HG03432 (cell line): ENCODE data around the gene VSIG4.
A peak's percentile ranks its signal among the peaks of the same experiment; 100 is the strongest.
"Not testable (repeated sequence)": the region's sequence is repeated elsewhere in the genome, so short reads cannot be mapped to it uniquely, and the experiment has no call there.

Source experiments
- ATAC-seq: cut with Tn5 transposase; IDR thresholded peaks from one replicate; pipeline ENCODE4 v1.9.1; 2021; ENCODE audit warnings: mild to moderate bottlenecking, moderate library complexity; ENCODE audit not compliant: unreplicated experiment

Gene VSIG4, protein sequence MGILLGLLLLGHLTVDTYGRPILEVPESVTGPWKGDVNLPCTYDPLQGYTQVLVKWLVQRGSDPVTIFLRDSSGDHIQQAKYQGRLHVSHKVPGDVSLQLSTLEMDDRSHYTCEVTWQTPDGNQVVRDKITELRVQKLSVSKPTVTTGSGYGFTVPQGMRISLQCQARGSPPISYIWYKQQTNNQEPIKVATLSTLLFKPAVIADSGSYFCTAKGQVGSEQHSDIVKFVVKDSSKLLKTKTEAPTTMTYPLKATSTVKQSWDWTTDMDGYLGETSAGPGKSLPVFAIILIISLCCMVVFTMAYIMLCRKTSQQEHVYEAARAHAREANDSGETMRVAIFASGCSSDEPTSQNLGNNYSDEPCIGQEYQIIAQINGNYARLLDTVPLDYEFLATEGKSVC

DNA sequence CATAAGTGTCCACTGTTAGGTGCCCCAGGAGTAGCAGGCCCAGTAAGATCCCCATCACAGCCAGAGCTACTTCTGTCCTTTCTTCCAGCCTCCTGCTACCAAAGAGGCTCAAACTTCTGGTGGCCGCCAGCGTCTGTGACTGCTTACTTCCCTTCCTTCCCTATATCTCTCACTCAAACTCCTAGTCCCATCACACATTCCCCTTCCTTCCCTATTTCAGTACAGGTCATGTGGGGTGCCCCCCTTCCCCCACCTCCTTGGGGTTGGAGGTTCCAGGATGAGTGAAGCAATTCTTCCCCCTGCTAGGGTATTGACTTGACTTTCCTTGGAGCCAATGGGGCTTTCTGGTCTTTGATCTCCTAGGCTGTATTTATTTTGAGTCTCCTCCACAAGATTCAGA, at the start of gene VSIG4:
VSIG4 (minus strand) TSS at position 137 of the 400 bp plus-strand sequence; CDS start at position 55, 82 bp downstream.
- no peak for ATAC-seq

DNA sequence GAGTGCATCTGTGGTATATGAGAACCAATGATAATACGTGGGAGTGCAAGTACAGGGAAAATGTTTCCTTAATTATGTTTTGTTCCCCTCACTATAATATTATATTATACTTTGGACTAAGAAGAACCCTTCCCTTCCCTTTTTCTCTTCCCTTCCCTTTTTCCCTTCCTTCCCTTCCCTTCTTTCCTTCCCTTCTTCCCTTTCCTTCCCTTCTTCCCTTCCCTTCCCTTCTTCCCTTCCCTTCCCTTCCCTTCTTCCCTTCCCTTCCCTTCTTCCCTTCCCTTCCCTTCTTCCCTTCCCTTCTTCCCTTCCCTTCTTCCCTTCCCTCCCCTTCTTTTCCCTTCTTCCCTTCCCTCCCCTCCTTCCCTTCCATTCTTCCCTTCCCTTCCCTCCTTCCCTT, 36.9 kb upstream of the VSIG4 start:
- no peak for ATAC-seq

DNA sequence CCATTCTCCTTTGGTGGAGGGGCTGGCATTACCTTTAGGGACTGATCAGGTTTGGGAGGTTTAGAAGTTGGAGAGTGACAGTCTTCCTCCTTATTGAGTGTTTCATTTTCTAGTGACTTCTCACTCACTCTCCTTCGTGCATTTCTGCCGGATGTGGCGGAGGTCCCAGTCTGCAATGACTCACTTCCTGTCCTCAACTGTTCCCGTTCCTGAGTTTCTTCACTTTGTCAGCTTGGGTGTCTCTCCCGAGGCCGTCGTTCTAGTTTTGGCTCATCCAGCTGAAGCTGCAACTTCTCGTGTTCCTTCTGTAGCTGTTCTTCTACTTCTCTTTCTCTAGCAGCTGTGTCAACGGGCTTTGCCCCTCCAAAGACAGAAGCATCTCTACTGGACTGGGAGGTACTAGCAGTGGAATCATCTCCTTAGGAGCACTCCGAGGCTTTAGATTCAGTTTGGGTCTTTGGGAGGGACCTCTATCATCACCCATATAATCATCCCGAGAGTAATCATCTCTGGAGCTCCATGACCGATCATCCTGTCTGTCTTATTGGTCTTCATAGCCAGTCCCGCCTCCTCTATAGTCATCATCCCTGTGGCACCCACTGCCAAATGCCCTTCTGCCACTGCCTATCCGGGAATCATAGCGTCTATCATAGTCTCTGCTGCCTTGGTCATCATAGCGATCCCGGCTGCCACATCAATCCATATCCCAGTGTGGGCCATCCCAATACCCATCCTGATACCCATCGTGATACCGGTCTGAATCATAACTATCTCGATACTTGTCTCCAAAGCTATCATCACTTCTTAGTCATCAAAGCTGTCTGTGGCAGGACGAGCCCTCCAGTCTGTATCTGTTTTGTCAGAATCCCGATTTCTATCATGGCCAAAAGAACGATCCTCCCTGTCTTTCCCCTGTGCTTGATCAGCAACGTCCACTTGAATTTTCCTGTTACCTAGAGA, 35.3 kb upstream of the VSIG4 start:
- no peak for ATAC-seq

DNA sequence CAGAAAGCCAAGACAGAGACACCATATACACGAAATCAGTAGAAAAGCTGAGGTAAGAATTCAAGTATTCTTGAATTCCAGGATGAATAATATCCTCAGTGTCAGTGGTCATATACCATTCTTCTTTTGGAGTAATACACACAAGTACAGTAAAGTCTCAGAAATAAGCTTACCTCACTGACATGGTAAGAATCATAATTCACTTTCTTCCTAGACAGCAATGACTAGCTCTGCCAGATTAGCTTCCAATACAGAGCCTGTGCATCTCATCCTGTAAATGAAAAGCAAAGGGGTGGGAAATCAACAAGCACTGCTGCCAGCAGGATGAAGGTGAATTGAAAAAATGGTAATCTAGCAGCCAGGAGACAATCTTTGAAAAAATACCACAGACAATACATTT, 31.2 kb upstream of the VSIG4 start:
- ATAC-seq, result no peak

DNA sequence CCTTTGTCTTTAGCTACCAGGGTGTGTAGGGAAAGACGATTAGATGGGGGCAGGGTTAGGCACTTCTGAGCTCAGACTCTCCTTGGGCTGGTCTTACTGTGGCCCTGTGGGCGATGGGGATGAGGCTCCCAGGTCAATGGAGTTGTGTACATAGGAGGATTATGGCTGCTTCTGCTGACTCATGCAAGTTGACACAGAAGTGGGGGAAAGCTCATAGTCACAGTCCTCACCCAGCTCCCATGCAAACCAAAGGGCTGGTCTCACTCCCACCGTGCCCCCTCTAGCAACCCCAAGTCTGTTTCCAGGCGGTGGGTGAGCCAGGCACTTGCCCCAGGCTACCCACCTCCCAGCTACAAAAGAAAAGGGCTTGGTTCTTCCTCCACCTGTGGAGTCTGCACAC, 24.4 kb upstream of the VSIG4 start:
- ATAC-seq, result no peak

DNA sequence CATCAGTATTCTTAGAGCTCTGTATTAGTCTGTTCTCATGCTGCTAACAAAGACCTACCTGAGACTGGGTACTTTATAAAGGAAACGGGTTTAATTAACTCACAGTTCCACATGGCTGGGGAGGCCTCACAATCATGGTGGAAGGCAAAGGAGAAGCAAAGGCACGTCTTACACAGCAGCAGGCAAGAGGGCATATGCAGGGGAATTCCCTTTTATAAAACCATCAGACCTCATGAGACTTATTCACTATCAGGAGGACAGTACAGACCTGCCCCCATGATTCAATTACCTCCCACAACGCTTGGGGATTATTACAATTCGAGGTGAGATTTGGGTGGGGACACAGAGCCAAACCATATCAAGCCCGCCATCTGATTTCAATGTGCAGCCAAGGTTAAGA, 17.1 kb upstream of the VSIG4 start:
- not testable (repeated sequence) for ATAC-seq

DNA sequence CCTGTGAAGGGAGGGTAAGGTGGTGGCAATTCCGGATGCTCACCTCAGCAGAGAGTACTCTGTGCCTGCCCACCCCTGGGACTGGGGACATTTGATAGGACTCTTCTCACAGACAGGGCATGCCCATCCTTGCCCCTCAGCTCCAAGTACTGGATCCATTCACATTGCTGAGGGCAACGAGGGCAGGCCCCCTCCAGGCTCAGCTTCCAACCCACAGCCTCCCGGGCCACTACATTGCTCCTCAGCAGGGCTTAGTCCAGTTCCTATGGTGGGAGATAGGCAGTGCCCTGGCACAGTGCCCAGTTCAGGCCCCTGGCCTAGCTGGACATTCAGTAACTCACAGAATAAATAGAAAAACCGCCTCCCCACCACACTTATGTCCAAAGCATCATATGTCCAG, 15.1 kb upstream of the VSIG4 start:
- ATAC-seq, result no peak

DNA sequence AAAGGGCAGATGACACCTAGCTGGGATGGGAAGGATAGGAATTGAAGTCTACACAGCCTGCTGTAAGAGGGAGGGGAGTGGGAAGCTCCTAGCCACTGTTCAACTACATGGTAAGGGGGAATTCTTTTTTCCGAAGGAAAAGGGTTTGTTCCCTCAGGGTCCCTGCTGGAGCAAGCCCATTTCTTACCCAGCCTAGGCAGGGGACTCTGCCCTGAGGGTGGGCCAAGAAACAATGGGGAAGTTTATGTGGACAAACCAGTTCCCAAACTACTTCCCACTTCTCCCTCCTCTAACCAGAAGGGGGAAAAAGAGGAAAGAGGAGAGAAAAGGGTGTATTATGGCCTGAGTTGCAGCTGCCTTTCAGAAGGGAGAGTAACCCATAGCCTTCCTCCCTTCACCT, 13.5 kb upstream of the VSIG4 start:
- no peak for ATAC-seq

DNA sequence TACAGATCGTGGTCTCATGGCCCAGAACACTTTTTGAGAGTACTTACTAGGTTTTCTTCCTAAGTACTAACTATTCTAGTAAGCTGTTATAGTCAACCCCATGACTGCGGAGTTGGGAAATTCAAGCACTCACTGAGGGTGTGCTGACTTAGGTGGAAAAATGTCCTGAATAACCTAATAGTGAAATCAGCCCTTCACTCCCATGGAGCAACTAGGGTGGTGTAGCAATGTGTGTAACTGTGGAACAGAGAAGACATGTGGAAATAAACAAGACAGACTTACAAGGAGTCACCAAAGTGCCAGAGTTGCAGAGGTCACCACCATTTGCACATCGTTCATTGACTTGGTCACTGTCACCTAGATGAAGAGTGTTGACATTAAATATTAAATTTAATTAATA, 12.1 kb upstream of the VSIG4 start:
- no peak for ATAC-seq

DNA sequence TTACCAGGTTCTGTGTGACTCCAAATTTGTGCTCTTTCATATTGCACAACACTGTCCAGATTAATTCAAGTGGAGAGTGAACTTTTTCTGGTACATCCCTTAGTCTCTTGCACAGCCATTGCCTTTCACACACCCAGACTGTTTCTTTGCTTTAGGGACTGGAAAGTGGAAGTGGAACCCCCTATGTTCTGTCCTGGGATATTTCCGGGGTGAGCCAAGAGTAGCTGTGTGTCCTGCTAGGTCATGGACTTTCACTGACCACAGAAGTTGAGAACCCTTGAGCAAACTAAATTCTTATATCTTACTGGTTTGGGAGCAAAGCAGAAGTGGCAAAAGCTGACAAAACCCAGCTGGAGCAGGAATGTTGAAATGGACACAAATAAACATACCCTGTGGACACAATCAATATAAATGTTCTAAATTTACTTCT, 10.3 kb upstream of the VSIG4 start:
- ATAC-seq, result no peak

DNA sequence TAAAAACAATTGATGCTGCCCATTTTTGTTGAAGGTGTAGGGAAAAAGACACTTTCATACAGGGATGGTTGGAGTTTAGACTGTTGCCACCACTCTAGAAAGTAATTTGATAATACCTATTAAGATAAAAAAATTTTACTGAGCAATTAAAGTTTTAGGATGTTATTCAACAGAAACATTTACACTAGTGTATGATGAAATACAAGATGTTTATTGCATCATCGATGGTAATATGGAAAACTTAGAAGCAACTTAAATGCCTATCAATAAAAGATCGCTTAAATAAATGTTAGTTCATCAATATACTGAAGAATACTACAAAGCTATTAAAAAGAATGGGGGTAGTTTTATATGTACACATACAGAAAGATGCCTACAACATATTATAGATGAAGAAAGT, 9.2 kb upstream of the VSIG4 start:
- ATAC-seq, result no peak

DNA sequence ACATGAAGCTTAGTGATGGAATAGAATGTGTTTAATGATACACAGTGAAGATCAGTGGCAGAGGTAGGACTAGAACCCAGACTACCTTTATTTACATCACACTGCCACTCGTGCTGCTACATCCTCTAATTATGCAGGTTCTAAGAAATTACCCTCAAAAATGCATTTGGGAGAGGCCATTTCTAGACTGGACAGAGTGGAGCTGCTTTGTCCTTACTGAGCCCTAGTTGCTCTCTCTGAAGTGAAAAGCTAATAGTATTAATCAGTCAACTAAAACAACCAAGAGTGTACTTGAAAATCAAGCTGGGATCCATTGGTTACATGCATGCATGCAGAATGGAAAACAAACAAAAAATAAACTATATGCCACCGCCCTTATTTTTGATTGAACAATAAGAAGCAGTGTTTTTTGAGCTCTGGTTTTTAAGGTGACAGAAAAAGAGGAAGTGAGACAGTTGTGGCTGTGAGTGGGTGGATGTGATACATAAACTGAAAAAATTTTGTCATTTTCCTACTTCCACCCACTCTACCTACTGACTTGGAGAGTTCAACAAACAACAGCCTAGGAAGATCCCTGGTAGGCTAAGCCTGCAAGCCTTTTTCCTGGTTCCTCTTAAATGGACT, 6.8 kb upstream of the VSIG4 start:
- peak; percentile 74 for ATAC-seq

DNA sequence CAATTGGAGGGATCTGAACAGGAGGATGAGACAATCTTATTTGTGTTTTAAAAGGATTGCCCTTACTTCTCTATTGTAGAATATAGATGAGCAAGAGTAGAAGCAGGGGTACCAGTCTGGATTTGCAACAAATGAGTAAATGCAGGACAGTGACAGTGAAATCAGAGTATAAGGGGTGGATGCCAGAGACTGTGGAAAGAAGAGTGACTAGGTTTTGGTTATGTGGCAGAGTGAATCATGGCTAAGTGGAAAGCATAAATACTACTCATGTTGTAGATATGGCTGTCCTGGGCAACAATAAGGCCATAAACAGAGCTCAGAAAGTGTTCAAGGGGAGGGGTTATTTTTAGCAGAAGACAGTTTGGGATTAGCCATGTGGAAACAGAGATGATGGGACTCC, 6.0 kb upstream of the VSIG4 start:
- ATAC-seq, result no peak

DNA sequence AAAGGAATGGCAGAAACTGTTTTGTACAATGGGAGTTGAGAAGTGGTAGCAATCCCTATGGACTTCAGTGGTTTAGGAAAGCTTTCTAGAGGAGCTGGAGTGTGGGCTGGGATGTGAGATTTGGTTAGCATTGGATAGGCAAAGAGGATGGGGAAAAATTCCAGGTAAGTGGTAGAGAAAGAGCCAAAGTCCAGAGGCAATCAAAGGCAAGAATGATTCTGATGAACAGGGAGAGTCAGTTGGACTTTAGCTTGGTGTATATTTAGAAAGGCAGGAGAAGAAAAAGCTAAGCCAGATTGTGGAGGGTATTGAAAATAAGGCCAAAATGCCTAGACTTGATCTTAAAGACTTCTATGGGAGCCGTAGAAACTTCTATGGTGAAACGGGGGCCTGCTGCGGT, 3.7 kb upstream of the VSIG4 start:
- ATAC-seq, result no peak

DNA sequence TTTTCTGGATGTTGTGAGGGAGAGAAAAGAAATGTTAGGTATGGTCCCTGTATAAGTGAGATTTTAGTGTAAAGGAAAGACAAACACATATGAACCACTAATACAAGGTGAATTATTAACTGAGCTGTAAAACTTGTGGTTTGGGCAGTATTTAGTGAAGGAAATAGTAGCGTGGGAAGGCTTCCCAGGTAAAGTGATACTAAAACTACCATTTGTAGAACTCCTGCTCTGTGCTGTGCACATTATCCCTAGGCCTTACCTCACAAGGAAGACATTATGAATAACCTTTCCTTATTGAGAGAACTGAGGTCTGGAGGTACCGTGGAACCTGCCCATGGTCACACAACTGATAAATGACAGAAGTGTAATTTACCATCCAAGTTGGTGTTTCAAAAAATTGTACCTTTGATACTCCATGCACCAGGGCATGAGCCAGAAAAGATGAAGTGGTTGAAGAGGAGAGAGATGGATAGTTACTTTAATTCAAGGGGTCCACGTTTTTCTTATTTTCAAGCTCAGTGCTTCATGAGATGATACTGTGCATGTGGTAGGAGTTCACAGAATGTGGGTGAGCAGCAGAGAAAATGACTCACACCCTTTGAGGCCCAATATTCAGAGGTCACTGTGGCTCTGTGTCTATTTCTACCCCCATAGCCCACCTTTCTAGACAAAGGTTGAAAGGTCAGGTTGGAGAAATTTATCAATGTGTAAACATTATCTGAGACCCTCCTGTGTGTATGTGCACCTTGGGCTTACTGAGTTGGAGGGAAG, 2.6 kb upstream of the VSIG4 start:
- peak; percentile 53 for ATAC-seq

DNA sequence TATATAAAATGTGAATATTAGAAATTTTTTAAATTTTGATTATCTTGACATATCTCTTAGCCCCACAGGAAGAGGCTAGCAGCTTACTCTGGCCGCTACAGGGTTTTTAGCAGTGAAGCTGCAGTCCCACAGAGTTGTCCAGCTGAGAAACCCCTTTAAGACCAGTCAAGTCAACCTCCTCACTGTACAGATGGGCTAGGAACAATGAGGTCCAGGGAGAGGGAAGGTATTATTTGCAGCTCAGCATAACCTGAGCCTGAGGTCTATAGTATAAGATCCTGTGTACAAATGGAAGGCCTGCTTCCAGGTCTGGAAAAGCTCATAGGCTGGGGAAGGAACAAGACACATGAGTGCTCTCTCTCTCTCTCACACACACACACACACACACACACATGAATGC, 1.8 kb downstream of the VSIG4 start:
- ATAC-seq, result no peak

DNA sequence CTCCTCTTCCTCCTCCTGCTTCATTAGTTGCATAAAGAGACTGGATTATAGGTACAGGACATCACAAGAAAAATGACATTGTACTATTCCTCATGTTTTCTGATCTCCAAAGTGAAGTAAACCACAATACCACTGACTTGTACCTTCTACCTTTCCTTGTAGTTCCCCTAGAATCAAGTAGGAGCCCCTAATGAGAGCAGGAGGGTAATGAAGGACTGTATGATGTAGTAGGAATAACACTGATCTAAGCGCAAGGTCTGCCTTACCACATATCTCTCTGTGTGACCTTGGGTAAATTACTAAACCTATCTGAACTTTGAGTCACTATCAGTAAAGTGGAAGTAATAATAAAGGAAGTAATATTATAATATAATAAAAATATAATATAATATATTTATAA, 3.6 kb downstream of the VSIG4 start:
- no peak for ATAC-seq

DNA sequence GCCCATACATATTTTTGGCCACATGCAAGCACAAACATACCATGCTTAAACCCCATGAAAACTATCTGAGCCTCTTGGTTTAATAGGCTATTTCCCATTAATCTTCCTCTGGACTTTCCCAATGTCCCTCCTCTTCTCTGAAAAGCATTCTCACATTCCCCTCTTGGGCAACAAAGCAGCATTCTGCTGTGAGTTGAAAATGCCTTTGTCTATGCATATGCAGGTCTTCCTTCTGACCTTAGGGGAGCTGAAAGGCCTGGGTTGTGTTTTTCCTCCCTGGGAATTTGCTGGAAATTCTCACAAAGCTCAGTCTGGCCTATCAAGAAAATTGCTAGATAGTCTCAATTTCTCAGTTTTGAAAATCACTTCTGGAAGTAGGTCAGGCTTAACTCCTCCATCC, 4.2 kb downstream of the VSIG4 start:
- ATAC-seq, result no peak

DNA sequence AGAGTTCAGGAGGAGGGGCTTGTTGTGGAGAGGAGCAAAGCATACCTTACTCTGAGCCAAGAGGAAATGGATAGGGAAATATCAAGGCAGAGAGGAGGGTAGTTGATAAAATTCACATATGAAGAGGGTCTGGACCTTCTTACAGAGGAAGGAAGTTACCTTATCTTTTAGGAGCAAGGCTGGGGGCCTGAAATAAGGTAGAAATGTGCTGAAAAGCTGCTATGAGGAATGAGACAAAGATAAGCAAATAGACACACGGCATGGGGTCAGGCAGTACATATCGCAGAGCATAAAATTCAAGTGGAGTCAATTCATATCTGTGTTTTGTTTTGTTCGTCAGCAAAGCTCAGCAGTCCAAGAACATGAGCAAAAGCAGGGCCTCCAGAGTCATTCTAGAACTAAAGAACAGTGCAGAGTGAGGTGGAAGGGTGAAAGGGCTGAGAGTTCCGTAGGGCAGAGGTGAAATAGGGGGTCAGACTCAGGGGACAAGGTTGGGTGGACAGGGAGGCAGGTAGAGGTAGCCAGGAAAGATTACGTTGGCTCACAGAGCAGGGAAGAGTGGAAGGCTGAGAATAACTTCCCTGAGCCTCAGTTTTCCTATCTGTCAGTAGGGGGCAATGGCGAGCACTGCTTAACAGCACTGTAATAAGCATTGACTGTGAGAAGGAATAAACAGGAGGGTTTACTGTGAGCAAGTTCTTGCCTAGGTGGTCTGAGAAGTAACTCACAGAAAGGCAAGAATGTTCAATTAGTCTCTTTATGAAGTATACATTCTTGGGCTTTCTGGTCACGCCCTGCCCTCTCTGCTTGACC, 9.2 kb downstream of the VSIG4 start:
- ATAC-seq, result peak; percentile 69

DNA sequence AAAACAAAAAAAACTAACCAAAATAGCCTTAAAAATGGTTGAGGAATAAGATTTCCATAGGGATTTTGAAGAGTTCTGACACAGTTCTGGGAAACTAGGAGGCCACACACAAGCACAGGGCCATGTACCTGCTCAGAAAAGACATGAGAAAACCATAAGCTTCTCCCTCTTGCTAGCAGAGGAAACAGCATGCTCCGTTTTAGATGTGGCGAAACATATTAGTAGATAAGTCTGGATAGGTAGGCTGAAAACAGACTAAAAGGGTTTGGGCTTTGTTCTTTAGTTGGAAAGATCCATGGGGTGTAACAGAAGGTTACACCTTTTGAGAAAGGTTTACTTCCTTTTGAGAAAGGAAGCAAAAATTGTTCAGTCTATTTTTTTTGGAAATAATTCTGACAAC, 10.9 kb downstream of the VSIG4 start:
- no peak for ATAC-seq
